ENCODE measurements around the gene CRISP1.

DNA sequence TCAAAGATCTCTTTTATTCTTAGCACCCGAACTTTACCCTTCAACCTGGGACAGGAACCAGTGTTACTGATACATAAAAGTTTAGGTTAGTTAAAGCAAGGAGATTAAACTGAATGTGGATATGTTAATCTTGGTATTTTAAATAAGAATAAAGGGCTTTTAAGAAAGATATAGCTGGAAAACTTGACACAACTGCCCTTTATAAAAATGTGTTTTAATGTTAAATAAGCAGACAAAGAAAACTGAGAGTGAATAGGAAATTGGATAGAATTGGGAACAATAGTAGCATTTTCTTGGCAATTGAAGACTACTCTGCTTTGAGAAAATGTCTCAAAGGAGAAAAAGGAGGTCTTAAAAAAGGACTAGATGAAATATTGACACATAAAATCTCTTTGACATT, 45.9 kb upstream of the CRISP1 start:
- TF ChIP-seq POLR2A (IDR thresholded peaks at IDR 0.05; ENCODE audit: low read length): no peak
- no peak for TF ChIP-seq GATA1 (IDR thresholded peaks at IDR 0.05; ENCODE audit: low read depth, low read length)

All from erythroblast (primary cell).